Measurements from ENCODE around the gene MARVELD3.

MARVELD3 gene

DNA sequence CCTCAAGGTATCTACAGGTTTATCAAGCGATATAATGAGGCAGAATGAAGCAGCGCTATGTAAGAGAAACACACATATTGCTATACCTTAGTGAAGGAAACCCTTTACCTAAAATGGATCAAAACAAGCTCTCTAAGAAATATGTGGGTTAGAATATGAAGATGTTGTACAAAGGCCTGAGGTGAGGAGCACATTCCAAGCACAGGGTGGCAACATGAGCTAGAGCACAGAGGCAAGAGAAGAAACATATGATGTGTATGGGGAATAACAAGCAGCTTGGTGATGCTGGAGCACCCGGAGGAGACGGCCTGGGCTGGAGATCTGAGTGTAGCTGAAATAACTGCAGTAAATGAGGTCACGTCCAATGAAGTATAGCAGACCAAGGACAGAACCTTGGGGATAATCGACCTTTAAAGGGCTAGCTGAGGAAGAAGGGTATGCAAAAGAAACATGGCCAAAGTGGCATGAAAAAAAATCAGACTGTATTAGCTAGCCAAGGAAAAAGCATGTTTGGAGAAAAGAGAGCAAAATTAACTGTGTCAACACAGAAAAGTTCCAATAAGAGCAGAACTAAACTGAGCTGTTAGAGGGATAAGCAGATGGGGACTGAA, 44.0 kb downstream of the MARVELD3 start:
- TF ChIP-seq MYC (IDR thresholded peaks at IDR 0.05; ENCODE audit: low read depth, low read length) (no peak), POLR2A (IDR thresholded peaks at IDR 0.05; ENCODE audit: extremely low read depth, insufficient read length) (no peak), CTCF (IDR thresholded peaks at IDR 0.05; ENCODE audit: low read depth, low read length) (no peak)
- TF ChIP-seq, protein P1, sequence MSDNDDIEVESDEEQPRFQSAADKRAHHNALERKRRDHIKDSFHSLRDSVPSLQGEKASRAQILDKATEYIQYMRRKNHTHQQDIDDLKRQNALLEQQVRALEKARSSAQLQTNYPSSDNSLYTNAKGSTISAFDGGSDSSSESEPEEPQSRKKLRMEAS (IDR thresholded peaks at IDR 0.05; ENCODE audit: low read depth, low read length): no peak
- H3K4me3 ChIP-seq (ENCODE audit: low read depth, low read length): no peak overlapping the region
- DNase-seq (ENCODE audit: low read depth): no peak

DNA sequence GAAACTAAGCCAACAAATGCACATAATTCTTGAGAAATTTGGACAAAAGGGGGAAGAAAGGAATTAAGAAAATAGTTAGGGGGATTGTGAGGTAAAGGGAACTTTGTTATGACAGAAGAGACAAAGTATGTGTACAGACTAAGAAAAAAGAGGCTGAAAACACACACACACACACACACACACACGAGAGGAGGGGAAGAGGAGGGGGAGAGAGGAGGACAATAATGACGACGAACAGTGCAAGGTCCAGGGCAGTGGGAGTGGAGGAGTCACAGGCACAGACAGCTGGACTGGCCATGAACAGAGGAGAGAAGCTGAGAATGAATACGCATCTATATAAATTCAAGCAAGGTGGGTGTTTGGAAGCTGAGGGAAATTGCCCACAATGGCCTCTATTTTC, 44.6 kb downstream of the MARVELD3 start:
- no peak overlapping the region for H3K4me3 ChIP-seq (ENCODE audit: low read depth, low read length)
- DNase-seq (ENCODE audit: low read depth): no peak
- TF ChIP-seq CTCF (IDR thresholded peaks at IDR 0.05; ENCODE audit: low read depth, low read length) (no peak), POLR2A (IDR thresholded peaks at IDR 0.05; ENCODE audit: extremely low read depth, insufficient read length) (no peak)
- TF ChIP-seq, protein P1 (IDR thresholded peaks at IDR 0.05; ENCODE audit: low read depth, low read length): no peak

DNA sequence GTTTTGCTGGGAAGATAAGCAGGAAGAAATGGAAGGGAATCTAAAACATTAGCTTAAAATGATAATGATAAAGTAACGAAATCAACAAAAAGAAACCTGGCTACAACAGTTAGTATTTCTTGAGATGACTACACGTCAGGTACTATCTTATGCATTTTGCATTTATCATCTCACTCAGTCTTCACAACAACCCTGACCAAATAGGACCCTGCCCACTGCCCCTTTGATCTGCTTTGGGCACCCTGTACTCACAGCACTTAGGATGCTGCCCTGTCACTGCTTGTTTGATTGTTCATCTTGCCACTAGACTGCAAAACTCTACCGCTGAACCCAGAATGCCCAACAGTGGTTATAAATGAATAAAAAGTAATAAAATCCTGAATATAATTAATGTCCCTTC, 45.2 kb downstream of the MARVELD3 start:
- no peak for DNase-seq (ENCODE audit: low read depth)
- TF ChIP-seq MYC (IDR thresholded peaks at IDR 0.05; ENCODE audit: low read depth, low read length): no peak
- TF ChIP-seq, protein P1 (IDR thresholded peaks at IDR 0.05; ENCODE audit: low read depth, low read length): no peak
- no peak overlapping the region for H3K4me3 ChIP-seq (ENCODE audit: low read depth, low read length)

DNA sequence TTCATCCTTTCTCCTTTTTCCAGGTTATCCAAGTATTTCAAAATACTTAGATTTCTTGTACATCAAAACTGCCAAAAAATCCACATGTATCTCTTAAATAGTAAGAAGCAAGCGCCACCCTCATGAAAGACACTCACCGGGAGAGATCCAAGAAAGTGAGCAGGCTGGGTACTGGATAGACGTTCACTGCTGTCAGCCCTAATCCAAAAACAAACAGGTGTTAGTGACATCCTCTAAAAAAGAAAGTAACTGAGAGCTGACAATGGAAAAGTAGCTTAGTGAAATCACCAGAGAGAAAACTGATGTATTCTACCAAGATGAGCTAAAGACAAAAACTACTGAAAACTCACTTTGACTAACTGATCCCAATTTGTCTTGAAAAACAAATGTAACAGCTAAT, 46.1 kb downstream of the MARVELD3 start:
- no peak for DNase-seq (ENCODE audit: low read depth)
- H3K4me3 ChIP-seq (ENCODE audit: low read depth, low read length): no peak overlapping the region
- no peak for TF ChIP-seq CTCF (IDR thresholded peaks at IDR 0.05; ENCODE audit: low read depth, low read length)
- TF ChIP-seq, protein P1 (IDR thresholded peaks at IDR 0.05; ENCODE audit: low read depth, low read length): no peak
- no peak for TF ChIP-seq POLR2A (IDR thresholded peaks at IDR 0.05; ENCODE audit: extremely low read depth, insufficient read length)
- TF ChIP-seq MYC (IDR thresholded peaks at IDR 0.05; ENCODE audit: low read depth, low read length): no peak

DNA sequence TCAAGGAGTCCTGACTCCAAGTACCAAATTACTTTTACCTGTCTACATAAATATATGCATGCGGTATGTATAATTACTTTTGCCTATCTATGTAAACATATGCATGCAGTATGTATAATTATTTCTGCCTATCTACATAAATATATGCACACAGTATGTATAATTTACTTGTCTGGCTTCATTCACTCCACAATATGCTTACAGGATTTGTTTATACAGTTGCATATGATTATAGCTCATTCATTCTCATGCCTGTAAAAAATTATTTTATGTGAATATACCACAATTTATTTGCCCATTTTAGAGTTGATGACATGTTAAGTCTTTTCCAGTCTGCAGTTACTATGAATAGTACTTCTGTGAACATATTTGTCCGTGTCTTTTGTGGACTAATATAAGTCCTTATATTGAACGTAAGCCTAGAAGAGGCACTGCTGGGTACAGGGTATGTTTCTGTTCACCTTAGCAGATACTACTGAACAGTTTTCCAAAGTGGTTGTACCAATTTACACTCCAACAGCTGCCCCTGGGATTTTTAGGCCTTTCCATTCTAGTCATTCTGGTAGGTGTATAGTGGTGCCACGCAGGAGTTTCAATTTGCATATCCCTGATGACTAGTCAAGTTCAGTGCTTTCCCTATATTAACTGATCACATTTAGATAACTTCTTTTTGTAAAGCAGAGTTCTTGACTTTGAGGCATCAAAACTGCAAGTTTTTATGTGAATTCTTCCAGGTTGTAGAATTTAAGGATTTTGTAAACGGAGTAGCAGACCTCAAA, 47.0 kb downstream of the MARVELD3 start:
- DNase-seq (ENCODE audit: low read depth): no peak

More for the DNA sequence above, 47.0 kb downstream of the MARVELD3 start:
- H3K4me3 ChIP-seq (ENCODE audit: low read depth, low read length): no peak overlapping the region
- TF ChIP-seq CTCF (IDR thresholded peaks at IDR 0.05; ENCODE audit: low read depth, low read length): no peak
- TF ChIP-seq POLR2A (IDR thresholded peaks at IDR 0.05; ENCODE audit: extremely low read depth, insufficient read length): no peak
- no peak for TF ChIP-seq MYC (IDR thresholded peaks at IDR 0.05; ENCODE audit: low read depth, low read length)
- TF ChIP-seq, protein P1 (IDR thresholded peaks at IDR 0.05; ENCODE audit: low read depth, low read length): no peak
